ENCODE results near the gene TDRD7. TPM values are rescaled to one million over a fixed set of nuclear protein-coding genes. Genes with fewer than 3 reads are reported as not detected.

The TDRD7 gene
- polyA plus RNA-seq, 1 donor (not counting 4 experiments of a cell fraction or from before 2014, with no cell fraction given) = 10.5 TPM

GRCh38 chr9:97403746-97404316, 8.1 kb upstream of the TDRD7 start:
- peaks cover 2% of the 10 kb centered on the region for H3K4me1 ChIP-seq (ENCODE audit: control insufficient read depth, extremely low read depth, insufficient read depth, low read length)
- no peak overlapping the region for H3K27ac ChIP-seq (ENCODE audit: control insufficient read depth, insufficient read depth, low read length)
- FAIRE-seq (no peak), DNase-seq (ENCODE audit: low read depth, low spot score) (no peak)
- H3K9me3 ChIP-seq (ENCODE audit: control insufficient read depth, low read depth, low read length) = peaks cover 2% of the 10 kb centered on the region
- no peak overlapping the region for H3K4me3 ChIP-seq (ENCODE audit: control insufficient read depth in 2 of 3, extremely low read depth in 1 of 3, insufficient read depth in 2 of 3, low read depth in 1 of 3, low read length in 3 of 3)
- H2AFZ ChIP-seq (ENCODE audit: control insufficient read depth, low read length) = no peak overlapping the region
- H4K20me1 ChIP-seq (ENCODE audit: control insufficient read depth, extremely low read depth, insufficient read depth, low read length) = no peaks in the 10 kb centered on the region
- no peak for TF ChIP-seq EZH2 (IDR thresholded peaks at IDR 0.05; ENCODE audit: low read length)
- TF ChIP-seq, protein P1, sequence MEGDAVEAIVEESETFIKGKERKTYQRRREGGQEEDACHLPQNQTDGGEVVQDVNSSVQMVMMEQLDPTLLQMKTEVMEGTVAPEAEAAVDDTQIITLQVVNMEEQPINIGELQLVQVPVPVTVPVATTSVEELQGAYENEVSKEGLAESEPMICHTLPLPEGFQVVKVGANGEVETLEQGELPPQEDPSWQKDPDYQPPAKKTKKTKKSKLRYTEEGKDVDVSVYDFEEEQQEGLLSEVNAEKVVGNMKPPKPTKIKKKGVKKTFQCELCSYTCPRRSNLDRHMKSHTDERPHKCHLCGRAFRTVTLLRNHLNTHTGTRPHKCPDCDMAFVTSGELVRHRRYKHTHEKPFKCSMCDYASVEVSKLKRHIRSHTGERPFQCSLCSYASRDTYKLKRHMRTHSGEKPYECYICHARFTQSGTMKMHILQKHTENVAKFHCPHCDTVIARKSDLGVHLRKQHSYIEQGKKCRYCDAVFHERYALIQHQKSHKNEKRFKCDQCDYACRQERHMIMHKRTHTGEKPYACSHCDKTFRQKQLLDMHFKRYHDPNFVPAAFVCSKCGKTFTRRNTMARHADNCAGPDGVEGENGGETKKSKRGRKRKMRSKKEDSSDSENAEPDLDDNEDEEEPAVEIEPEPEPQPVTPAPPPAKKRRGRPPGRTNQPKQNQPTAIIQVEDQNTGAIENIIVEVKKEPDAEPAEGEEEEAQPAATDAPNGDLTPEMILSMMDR (optimal IDR thresholded peaks at IDR 0.05 in 1 of 3, IDR thresholded peaks at IDR 0.05 in 1 of 3, conservative IDR thresholded peaks at IDR 0.05 in 1 of 3; ENCODE audit: extremely low read depth in 1 of 3, insufficient read depth in 2 of 3, low read length in 3 of 3) = no peak
- dilution Hi-C loops (cut with MboI; ENCODE audit: extremely low pct_ligation_motif_present, low sequenced_read_pairs) = no loop called here
- H3K9ac ChIP-seq (ENCODE audit: control insufficient read depth, extremely low read depth, insufficient read depth, low read length) = no peak overlapping the region
- H3K4me2 ChIP-seq (ENCODE audit: control insufficient read depth, extremely low read depth, insufficient read depth, low read depth, low read length) = no peak overlapping the region
- H3K9me1 ChIP-seq (ENCODE audit: control insufficient read depth, extremely low read depth, insufficient read depth, low read length) = no peaks in the 10 kb centered on the region
- H3K27me3 ChIP-seq (ENCODE audit: control insufficient read depth, extremely low read depth, insufficient read depth, low read length) = no peaks in the 10 kb centered on the region
- no peaks in the 10 kb centered on the region for H3K36me3 ChIP-seq (ENCODE audit: control insufficient read depth in 2 of 2, extremely low read depth in 1 of 2, insufficient read depth in 2 of 2, low read length in 2 of 2)
- H3K79me2 ChIP-seq (ENCODE audit: control insufficient read depth, insufficient read depth, low read length) = no peaks in the 10 kb centered on the region

DNA sequence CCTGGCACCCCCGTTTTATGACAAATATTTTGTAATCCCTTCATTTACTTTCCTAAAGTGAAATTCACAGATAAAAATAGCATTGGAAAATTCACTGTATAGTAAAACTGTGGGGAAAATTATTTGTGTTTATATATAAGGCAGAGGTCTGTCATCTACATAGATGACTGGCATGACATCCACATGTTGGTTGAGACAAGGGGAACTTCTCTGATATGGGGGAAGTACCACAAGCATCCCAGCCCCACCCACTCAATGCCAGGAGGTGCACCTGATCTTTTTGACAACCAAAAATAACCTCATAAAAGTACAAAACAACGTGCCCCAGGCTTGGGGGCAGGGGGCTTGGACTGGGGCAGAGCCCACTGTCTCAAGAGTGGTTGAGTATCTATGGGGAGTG, 6.3 kb upstream of the TDRD7 start:
- FAIRE-seq (no peak), DNase-seq (ENCODE audit: low read depth, low spot score) (no peak)
- no peaks in the 10 kb centered on the region for H3K9me1 ChIP-seq (ENCODE audit: control insufficient read depth, extremely low read depth, insufficient read depth, low read length)
- no peak overlapping the region for H3K4me2 ChIP-seq (ENCODE audit: control insufficient read depth, extremely low read depth, insufficient read depth, low read depth, low read length)
- H2AFZ ChIP-seq (ENCODE audit: control insufficient read depth, low read length) = no peak overlapping the region
- no peak overlapping the region for H3K27ac ChIP-seq (ENCODE audit: control insufficient read depth, insufficient read depth, low read length)
- peaks cover 2% of the 10 kb centered on the region for H3K9me3 ChIP-seq (ENCODE audit: control insufficient read depth, low read depth, low read length)
- H3K4me3 ChIP-seq (ENCODE audit: control insufficient read depth in 2 of 3, extremely low read depth in 1 of 3, insufficient read depth in 2 of 3, low read depth in 1 of 3, low read length in 3 of 3) = no peak overlapping the region
- H3K4me1 ChIP-seq (ENCODE audit: control insufficient read depth, extremely low read depth, insufficient read depth, low read length) = no peaks in the 10 kb centered on the region
- no peaks in the 10 kb centered on the region for H4K20me1 ChIP-seq (ENCODE audit: control insufficient read depth, extremely low read depth, insufficient read depth, low read length)
- H3K36me3 ChIP-seq (ENCODE audit: control insufficient read depth in 2 of 2, extremely low read depth in 1 of 2, insufficient read depth in 2 of 2, low read length in 2 of 2) = no peaks in the 10 kb centered on the region
- no peaks in the 10 kb centered on the region for H3K79me2 ChIP-seq (ENCODE audit: control insufficient read depth, insufficient read depth, low read length)
- no peaks in the 10 kb centered on the region for H3K27me3 ChIP-seq (ENCODE audit: control insufficient read depth, extremely low read depth, insufficient read depth, low read length)
- no peak overlapping the region for H3K9ac ChIP-seq (ENCODE audit: control insufficient read depth, extremely low read depth, insufficient read depth, low read length)
- dilution Hi-C loops (cut with MboI; ENCODE audit: extremely low pct_ligation_motif_present, low sequenced_read_pairs) = no loop called here
- no peak for TF ChIP-seq EZH2 (IDR thresholded peaks at IDR 0.05; ENCODE audit: low read length)
- TF ChIP-seq, protein P1 (optimal IDR thresholded peaks at IDR 0.05 in 1 of 3, IDR thresholded peaks at IDR 0.05 in 1 of 3, conservative IDR thresholded peaks at IDR 0.05 in 1 of 3; ENCODE audit: extremely low read depth in 1 of 3, insufficient read depth in 2 of 3, low read length in 3 of 3) = no peak

Measured in keratinocyte (primary cell).